SK-N-DZ (cell line): ENCODE results near the gene YES1.
A peak's percentile ranks its signal among the peaks of the same experiment; 100 is the strongest.
"Not testable (repeated sequence)": the region's sequence is repeated elsewhere in the genome, so short reads cannot be mapped to it uniquely, and the experiment has no call there.

Experiments
- DNase-seq: peaks from one replicate; pipeline ENCODE4 v3.0.0-alpha.2; 2015; ENCODE audit warnings: low spot score

Gene YES1

GRCh38 chr18:824179-824578, 12.1 kb upstream of the YES1 start:
- DNase-seq: no peak

- DNase-seq: no peak
Observed at GRCh38 chr18:820591-821165, 8.6 kb upstream of the YES1 start.

- no peak for DNase-seq
Observed at GRCh38 chr18:816869-817268, 4.8 kb upstream of the YES1 start.

- no peak for DNase-seq
Observed at GRCh38 chr18:816088-816653, 4.1 kb upstream of the YES1 start.

GRCh38 chr18:815353-815752, 3.3 kb upstream of the YES1 start:
- DNase-seq: no peak

GRCh38 chr18:814300-815084, 2.5 kb upstream of the YES1 start:
- DNase-seq: no peak

GRCh38 chr18:813172-814071, 1.4 kb upstream of the YES1 start:
- DNase-seq: no peak

GRCh38 chr18:812376-813171, 532 bp upstream of the YES1 start:
- peak; percentile 70 for DNase-seq

- peak; percentile 20 for DNase-seq
Observed at GRCh38 chr18:811182-811891, 705 bp downstream of the YES1 start.

GRCh38 chr18:809985-810642, 1.9 kb downstream of the YES1 start:
- DNase-seq: no peak

- not testable (repeated sequence) for DNase-seq
Observed at GRCh38 chr18:809228-809627, 2.8 kb downstream of the YES1 start.

- no peak for DNase-seq
Observed at GRCh38 chr18:808502-808901, 3.5 kb downstream of the YES1 start.

- no peak for DNase-seq
Observed at GRCh38 chr18:808086-808485, 4.0 kb downstream of the YES1 start.

- no peak for DNase-seq
Observed at GRCh38 chr18:805755-806110, 6.3 kb downstream of the YES1 start.

GRCh38 chr18:805008-805754, 6.9 kb downstream of the YES1 start:
- DNase-seq: no peak

- no peak for DNase-seq
Observed at GRCh38 chr18:801137-801536, 10.9 kb downstream of the YES1 start.

GRCh38 chr18:799943-800342, 12.1 kb downstream of the YES1 start:
- no peak for DNase-seq

- not testable (repeated sequence) for DNase-seq
Observed at GRCh38 chr18:795383-795782, 16.7 kb downstream of the YES1 start.

- no peak for DNase-seq
Observed at GRCh38 chr18:789397-789796, 22.6 kb downstream of the YES1 start.
